Ishikawa (cell line): ENCODE data around the gene GRIP2.

Experiments used
- CREB1 ChIP-seq: IDR thresholded peaks from 2 replicates; pipeline ENCODE4 v1.6.1; 2012; ENCODE audit warnings: low read depth
- EP300 ChIP-seq: IDR thresholded peaks from 2 replicates; pipeline ENCODE4 v1.6.1; 2012; ENCODE audit warnings: borderline replicate concordance
- TAF1 ChIP-seq: IDR thresholded peaks from 2 replicates; pipeline ENCODE4 v1.6.1; 2012; ENCODE audit warnings: low read depth, mild to moderate bottlenecking
- TCF12 ChIP-seq: IDR thresholded peaks from 2 replicates; pipeline ENCODE4 v1.6.1; 2012; ENCODE audit warnings: low read depth

GRCh38 chr3:14468621-14468981, 71.5 kb downstream of the GRIP2 start:
- TF ChIP-seq EP300 (no peak), CREB1 (no peak), TCF12 (no peak), TAF1 (no peak)
